Brain microvascular endothelial cell (primary cell): ENCODE results near the gene MTAP.

Source experiments
- DNase-seq: peaks from one replicate; pipeline ENCODE4 v3.0.0-alpha.2; 2020
- H3K27ac ChIP-seq: fragments of 250-450 bp; sonication (Bioruptor Pico); 2 replicates; pipeline ENCODE4 v1.5.1; 2020; ENCODE audit warnings: mild to moderate bottlenecking, moderate library complexity
- H3K27me3 ChIP-seq: fragments of 250-450 bp; sonication (Bioruptor Pico); replicated peaks from 2 replicates; pipeline ENCODE4 v1.5.1; 2020; ENCODE audit warnings: mild to moderate bottlenecking
- H3K36me3 ChIP-seq: fragments of 250-450 bp; sonication (Bioruptor Pico); replicated peaks from 2 replicates; pipeline ENCODE4 v1.5.1; 2020; ENCODE audit warnings: mild to moderate bottlenecking
- H3K4me3 ChIP-seq: 2 replicates; pipeline ENCODE4 v1.5.1; 2011; ENCODE audit warnings: low read depth, mild to moderate bottlenecking, control low read depth, low read length, moderate library complexity
- CTCF ChIP-seq: IDR thresholded peaks from 2 replicates; pipeline ENCODE4 v1.5.1; 2011; ENCODE audit warnings: low read depth, mild to moderate bottlenecking, moderate library complexity, low read length, control low read depth, inconsistent platforms; ENCODE audit errors: missing control alignments
- in situ Hi-C: cut with HindIII; loops from 2 replicates; pipeline ENCODE4 v1.10.0; 2017; ENCODE audit warnings: low sequenced_read_pairs, low pct_ligation_motif_present

The MTAP gene

GRCh38 chr9:21812946-21813568 is 10.6 kb downstream of the MTAP start:
- in situ Hi-C loops = loop anchor here (10.0 to 25.0 kb wide), 3 partner anchors 199 to 432 kb away; partner anchors contain the start of gene CDKN2B
- H3K36me3 ChIP-seq = peaks cover 31% of the 10 kb centered on the region

GRCh38 chr9:21813575-21814473 is 11.4 kb downstream of the MTAP start:
- peaks cover 39% of the 10 kb centered on the region for H3K36me3 ChIP-seq
- H3K27me3 ChIP-seq = no peaks in the 10 kb centered on the region
- peak; percentile 70 for TF ChIP-seq CTCF
- no peak overlapping the region for H3K4me3 ChIP-seq
- in situ Hi-C loops = loop anchor here (10.0 to 25.0 kb wide), 3 partner anchors 198 to 431 kb away; partner anchors contain the start of gene CDKN2B
- DNase-seq = peak; percentile 83
- peak overlapping the region; percentile 34 for H3K27ac ChIP-seq

More at GRCh38 chr9:21812946-21813568, 10.6 kb downstream of the MTAP start:
- H3K27me3 ChIP-seq = no peaks in the 10 kb centered on the region
- peak overlapping the region; percentile 59 for H3K27ac ChIP-seq
- DNase-seq = peak; percentile 74
- TF ChIP-seq CTCF = peak; percentile 89
- no peak overlapping the region for H3K4me3 ChIP-seq

- in situ Hi-C loops = loop anchor here (10.0 to 25.0 kb wide), 3 partner anchors 197 to 429 kb away; partner anchors contain the start of gene CDKN2B
- H3K36me3 ChIP-seq = peaks cover 48% of the 10 kb centered on the region
- TF ChIP-seq CTCF = no peak
- H3K4me3 ChIP-seq = no peak overlapping the region
- H3K27ac ChIP-seq = no peak overlapping the region
- no peaks in the 10 kb centered on the region for H3K27me3 ChIP-seq
- no peak for DNase-seq
Measured at GRCh38 chr9:21815643-21816042, 13.2 kb downstream of the MTAP start.

GRCh38 chr9:21817176-21817575 is 14.7 kb downstream of the MTAP start:
- no peaks in the 10 kb centered on the region for H3K27me3 ChIP-seq
- peaks cover 47% of the 10 kb centered on the region for H3K36me3 ChIP-seq
- peak; percentile 35 for DNase-seq
- no peak for TF ChIP-seq CTCF
- no peak overlapping the region for H3K27ac ChIP-seq
- in situ Hi-C loops = loop anchor here (10.0 to 25.0 kb wide), 3 partner anchors 195 to 428 kb away; partner anchors contain the start of gene CDKN2B
- no peak overlapping the region for H3K4me3 ChIP-seq

GRCh38 chr9:21825637-21826036 is 23.2 kb downstream of the MTAP start:
- in situ Hi-C loops = no loop called here

More at GRCh38 chr9:21825637-21826036, 23.2 kb downstream of the MTAP start:
- Histone ChIP-seq H3K4me3 (no peak overlapping the region), H3K36me3 (peaks cover 11% of the 10 kb centered on the region), H3K27me3 (no peaks in the 10 kb centered on the region), H3K27ac (no peak overlapping the region)
- TF ChIP-seq CTCF = no peak
- no peak for DNase-seq
